Activated T-helper 17 cell treated with anti-CD3 and anti-CD28 coated beads, Interleukin-2, amount 50 U/mL, for 72 hours (primary cell): ENCODE results near the gene SLC25A51. TPM values are rescaled to one million over a fixed set of nuclear protein-coding genes. Genes with fewer than 3 reads are reported as not detected.

Experiments
- ATAC-seq: fragments of 150-1000 bp; cut with Tn5 transposase; replicated peaks from 2 replicates; pipeline ENCODE4 v1.10.0; 2021; ENCODE audit warnings: mild to moderate bottlenecking, moderate library complexity
- H3K27ac Mint-ChIP-seq: one replicate; pipeline ENCODE4 v1.8.0; 2022; ENCODE audit warnings: mixed read lengths
- H3K27me3 Mint-ChIP-seq: one replicate; pipeline ENCODE4 v1.8.0; 2022; ENCODE audit warnings: mixed read lengths
- H3K36me3 Mint-ChIP-seq: one replicate; pipeline ENCODE4 v1.8.0; 2022; ENCODE audit warnings: low read depth, mild to moderate bottlenecking, mixed read lengths
- H3K4me1 Mint-ChIP-seq: one replicate; pipeline ENCODE4 v1.8.0; 2022; ENCODE audit warnings: mixed read lengths
- H3K4me3 Mint-ChIP-seq: one replicate; pipeline ENCODE4 v1.8.0; 2022; ENCODE audit warnings: mild to moderate bottlenecking, mixed read lengths
- H3K9me3 Mint-ChIP-seq: one replicate; pipeline ENCODE4 v1.8.0; 2022; ENCODE audit warnings: mixed read lengths
- total RNA-seq, 2 donors: library from RNA; stranded (reverse); gene quantifications; one replicate each; pipeline ENCODE4 v1.2.3, GENCODE V29; 2022

Gene SLC25A51
- 10 to 100 TPM; 20.4 to 34.7 TPM for total RNA-seq

DNA sequence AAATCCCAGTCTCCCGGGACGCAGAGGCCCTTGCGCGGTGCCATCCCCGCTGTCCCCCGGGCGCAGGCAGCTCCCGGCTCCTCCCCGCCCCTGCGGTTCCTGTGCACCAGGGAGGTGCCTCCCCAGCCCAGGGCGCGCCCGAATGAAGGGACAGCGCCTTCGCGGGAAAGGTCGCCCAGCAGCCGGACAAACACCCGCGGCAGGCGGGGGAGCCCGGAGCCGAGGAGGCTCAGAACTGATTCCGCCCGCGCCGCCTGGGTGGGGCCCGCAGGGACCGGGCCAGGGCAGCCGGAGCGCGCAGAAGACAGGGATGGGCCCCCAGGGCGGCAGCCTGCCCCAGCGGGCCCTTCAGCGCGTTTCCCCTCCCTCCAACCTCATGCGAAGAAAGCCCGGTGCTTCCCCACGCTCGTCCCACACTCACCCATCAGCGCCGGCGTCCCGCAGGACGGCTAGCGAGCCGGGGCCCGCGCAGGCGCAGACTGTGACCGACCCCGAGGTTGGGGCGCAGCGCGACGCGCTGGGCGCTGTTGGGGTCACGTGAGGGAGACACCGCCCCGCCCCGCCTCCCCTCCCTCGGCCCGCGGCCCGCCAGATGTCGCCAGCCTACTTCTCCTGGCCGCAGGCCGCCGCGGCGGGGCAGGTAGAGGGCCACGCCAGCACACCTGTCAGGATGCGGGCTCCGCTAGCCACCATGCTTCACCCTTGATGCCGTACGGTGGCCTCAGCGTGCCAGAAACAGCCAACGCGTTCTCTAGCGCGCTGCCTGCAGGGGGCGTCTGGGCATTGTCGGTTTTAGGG is at the start of gene SLC25A51:
SLC25A51 (minus strand) TSS at position 481 of the 798 bp plus-strand sequence. CDS start 15,577 bp downstream, outside the sequence.
- ATAC-seq, result peak; percentile 89
- Mint-ChIP-seq H3K36me3 (peaks cover 19% of the 10 kb centered on the region), H3K4me3 (peak within 1 kb of the TSS; percentile 88), H3K27ac (peak within 1 kb of the TSS; percentile 97), H3K4me1 (peaks cover 5% of the 10 kb centered on the region), H3K27me3 (no peaks in the 10 kb centered on the region), H3K9me3 (no peaks in the 10 kb centered on the region)

- no peak for ATAC-seq
- Mint-ChIP-seq H3K9me3 (no peaks in the 10 kb centered on the region), H3K36me3 (no peaks in the 10 kb centered on the region), H3K4me1 (peaks cover 31% of the 10 kb centered on the region), H3K4me3 (peak overlapping the region; percentile 71), H3K27ac (peak overlapping the region; percentile 88), H3K27me3 (no peaks in the 10 kb centered on the region)
These were observed 49.4 kb upstream of the SLC25A51 start for GRCh38 chr9:37953206-37953774.

GRCh38 chr9:37952731-37953130 is 48.8 kb upstream of the SLC25A51 start:
- peaks cover 31% of the 10 kb centered on the region for H3K4me1 Mint-ChIP-seq
- H3K36me3 Mint-ChIP-seq, result no peaks in the 10 kb centered on the region
- H3K27me3 Mint-ChIP-seq, result no peaks in the 10 kb centered on the region
- H3K27ac Mint-ChIP-seq, result peak overlapping the region; percentile 88
- H3K4me3 Mint-ChIP-seq, result peak overlapping the region; percentile 71
- no peaks in the 10 kb centered on the region for H3K9me3 Mint-ChIP-seq
- no peak for ATAC-seq

- Mint-ChIP-seq H3K27me3 (no peaks in the 10 kb centered on the region), H3K4me1 (peaks cover 31% of the 10 kb centered on the region), H3K9me3 (no peaks in the 10 kb centered on the region), H3K27ac (peak overlapping the region; percentile 88), H3K36me3 (no peaks in the 10 kb centered on the region), H3K4me3 (peak overlapping the region; percentile 71)
- no peak for ATAC-seq
These were observed 47.9 kb upstream of the SLC25A51 start for GRCh38 chr9:37951671-37952449.

- peak overlapping the region; percentile 39 for H3K27ac Mint-ChIP-seq
- peaks cover 31% of the 10 kb centered on the region for H3K4me1 Mint-ChIP-seq
- ATAC-seq, result no peak
- no peak overlapping the region for H3K4me3 Mint-ChIP-seq
- no peaks in the 10 kb centered on the region for H3K27me3 Mint-ChIP-seq
- no peaks in the 10 kb centered on the region for H3K36me3 Mint-ChIP-seq
- H3K9me3 Mint-ChIP-seq, result no peaks in the 10 kb centered on the region
These were observed 46.6 kb upstream of the SLC25A51 start for GRCh38 chr9:37950561-37950960.

GRCh38 chr9:37949576-37949975 is 45.6 kb upstream of the SLC25A51 start:
- Mint-ChIP-seq H3K27me3 (no peaks in the 10 kb centered on the region), H3K4me1 (peaks cover 26% of the 10 kb centered on the region), H3K27ac (no peak overlapping the region), H3K4me3 (no peak overlapping the region), H3K9me3 (no peaks in the 10 kb centered on the region), H3K36me3 (no peaks in the 10 kb centered on the region)
- no peak for ATAC-seq

GRCh38 chr9:37948417-37948980 is 44.6 kb upstream of the SLC25A51 start:
- no peaks in the 10 kb centered on the region for H3K27me3 Mint-ChIP-seq
- no peak overlapping the region for H3K27ac Mint-ChIP-seq
- no peak for ATAC-seq
- H3K9me3 Mint-ChIP-seq, result no peaks in the 10 kb centered on the region
- H3K36me3 Mint-ChIP-seq, result no peaks in the 10 kb centered on the region
- peaks cover 15% of the 10 kb centered on the region for H3K4me1 Mint-ChIP-seq
- H3K4me3 Mint-ChIP-seq, result no peak overlapping the region

GRCh38 chr9:37947977-37948376 is 44.0 kb upstream of the SLC25A51 start:
- H3K9me3 Mint-ChIP-seq, result no peaks in the 10 kb centered on the region
- H3K4me1 Mint-ChIP-seq, result peaks cover 10% of the 10 kb centered on the region
- H3K4me3 Mint-ChIP-seq, result no peak overlapping the region
- no peaks in the 10 kb centered on the region for H3K27me3 Mint-ChIP-seq
- no peak for ATAC-seq
- H3K36me3 Mint-ChIP-seq, result no peaks in the 10 kb centered on the region
- peak overlapping the region; percentile 68 for H3K27ac Mint-ChIP-seq

GRCh38 chr9:37947471-37947870 is 43.5 kb upstream of the SLC25A51 start:
- no peaks in the 10 kb centered on the region for H3K27me3 Mint-ChIP-seq
- H3K36me3 Mint-ChIP-seq, result no peaks in the 10 kb centered on the region
- H3K4me1 Mint-ChIP-seq, result peaks cover 6% of the 10 kb centered on the region
- H3K4me3 Mint-ChIP-seq, result no peak overlapping the region
- no peaks in the 10 kb centered on the region for H3K9me3 Mint-ChIP-seq
- ATAC-seq, result no peak
- H3K27ac Mint-ChIP-seq, result peak overlapping the region; percentile 68

DNA sequence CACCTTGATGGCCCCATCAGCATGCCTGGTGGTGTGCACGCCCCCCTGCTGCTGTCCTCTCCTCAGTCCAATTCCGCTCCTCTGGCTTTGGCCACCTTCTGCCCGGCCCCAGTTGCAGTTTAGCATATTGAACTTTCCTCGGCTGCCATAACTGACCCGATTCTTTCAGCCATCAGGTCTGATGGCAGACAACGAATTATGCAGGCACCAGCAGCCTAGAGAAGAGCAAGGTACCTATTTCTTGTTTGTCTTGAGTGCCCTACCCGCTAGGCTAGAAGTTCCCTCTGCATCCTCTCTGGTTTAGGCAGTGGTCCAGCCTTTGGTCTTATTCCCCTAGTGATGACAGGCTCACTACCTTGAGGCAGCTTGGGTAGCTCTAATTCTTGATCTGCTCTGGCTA is 43.0 kb upstream of the SLC25A51 start:
- no peak for ATAC-seq
- Mint-ChIP-seq H3K4me1 (peaks cover under 1% of the 10 kb centered on the region), H3K9me3 (no peaks in the 10 kb centered on the region), H3K27ac (peak overlapping the region; percentile 68), H3K27me3 (no peaks in the 10 kb centered on the region), H3K4me3 (no peak overlapping the region), H3K36me3 (no peaks in the 10 kb centered on the region)

- H3K4me3 Mint-ChIP-seq, result no peak overlapping the region
These were observed 42.1 kb upstream of the SLC25A51 start for GRCh38 chr9:37946041-37946440.

GRCh38 chr9:37944671-37945481 is 40.9 kb upstream of the SLC25A51 start:
- Mint-ChIP-seq H3K9me3 (no peaks in the 10 kb centered on the region), H3K36me3 (no peaks in the 10 kb centered on the region), H3K27me3 (no peaks in the 10 kb centered on the region), H3K27ac (no peak overlapping the region), H3K4me3 (no peak overlapping the region), H3K4me1 (no peaks in the 10 kb centered on the region)
- ATAC-seq, result no peak

More at GRCh38 chr9:37946041-37946440, 42.1 kb upstream of the SLC25A51 start:
- H3K27ac Mint-ChIP-seq, result no peak overlapping the region
- no peaks in the 10 kb centered on the region for H3K9me3 Mint-ChIP-seq
- no peaks in the 10 kb centered on the region for H3K27me3 Mint-ChIP-seq
- ATAC-seq, result no peak
- no peaks in the 10 kb centered on the region for H3K4me1 Mint-ChIP-seq
- no peaks in the 10 kb centered on the region for H3K36me3 Mint-ChIP-seq

- no peaks in the 10 kb centered on the region for H3K4me1 Mint-ChIP-seq
- H3K36me3 Mint-ChIP-seq, result no peaks in the 10 kb centered on the region
- H3K9me3 Mint-ChIP-seq, result no peaks in the 10 kb centered on the region
- no peak for ATAC-seq
- H3K4me3 Mint-ChIP-seq, result no peak overlapping the region
- H3K27me3 Mint-ChIP-seq, result no peaks in the 10 kb centered on the region
- H3K27ac Mint-ChIP-seq, result no peak overlapping the region
These were observed 40.3 kb upstream of the SLC25A51 start for GRCh38 chr9:37944266-37944650.
